Activated naive CD8-positive, alpha-beta T cell (primary cell): ENCODE measurements around the gene UBAP1L.
"Not testable (repeated sequence)": the region's sequence is repeated elsewhere in the genome, so short reads cannot be mapped to it uniquely, and the experiment has no call there.

Experiments used
- H3K27ac Mint-ChIP-seq: one replicate; pipeline ENCODE4 v1.8.0; 2021; ENCODE audit warnings: mixed read lengths
- H3K27me3 Mint-ChIP-seq: one replicate; pipeline ENCODE4 v1.8.0; 2021; ENCODE audit warnings: mixed read lengths
- H3K36me3 Mint-ChIP-seq: one replicate; pipeline ENCODE4 v1.8.0; 2021; ENCODE audit warnings: mixed read lengths
- H3K4me1 Mint-ChIP-seq: one replicate; pipeline ENCODE4 v1.8.0; 2021; ENCODE audit warnings: low read depth, mixed read lengths
- H3K4me3 Mint-ChIP-seq: one replicate; pipeline ENCODE4 v1.8.0; 2021; ENCODE audit warnings: mild to moderate bottlenecking, mixed read lengths
- H3K9me3 Mint-ChIP-seq: one replicate; pipeline ENCODE4 v1.8.0; 2021; ENCODE audit warnings: low read depth, mixed read lengths

The UBAP1L gene

DNA sequence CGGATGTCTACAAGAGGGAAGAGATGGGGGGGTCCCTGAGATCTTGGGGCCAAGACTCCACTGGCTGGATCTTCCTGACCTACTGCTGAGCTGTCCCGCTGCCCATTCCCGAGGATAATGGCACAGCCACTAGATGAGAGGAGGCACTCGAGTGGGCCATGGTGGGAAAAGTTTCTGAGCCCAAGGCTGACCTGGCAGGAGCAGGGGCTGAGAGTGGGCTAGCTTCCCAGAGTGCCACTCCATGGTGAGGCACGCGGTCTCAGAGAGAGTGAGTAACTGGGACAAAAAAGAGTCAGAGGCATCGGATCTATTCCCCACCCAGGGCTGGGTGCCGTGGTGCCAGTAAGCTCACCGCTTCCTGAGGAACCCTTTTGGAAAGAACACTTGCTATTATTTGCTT, 58.9 kb downstream of the UBAP1L start:
- Mint-ChIP-seq H3K27me3 (no peaks in the 10 kb centered on the region), H3K27ac (no peak overlapping the region), H3K9me3 (no peaks in the 10 kb centered on the region), H3K4me1 (no peaks in the 10 kb centered on the region), H3K36me3 (no peaks in the 10 kb centered on the region), H3K4me3 (no peak overlapping the region)

GRCh38 chr15:65055201-65055870, 59.7 kb downstream of the UBAP1L start:
- H3K27ac Mint-ChIP-seq: no peak overlapping the region
- no peaks in the 10 kb centered on the region for H3K36me3 Mint-ChIP-seq
- H3K9me3 Mint-ChIP-seq: no peaks in the 10 kb centered on the region
- H3K4me3 Mint-ChIP-seq: no peak overlapping the region
- H3K4me1 Mint-ChIP-seq: no peaks in the 10 kb centered on the region
- H3K27me3 Mint-ChIP-seq: no peaks in the 10 kb centered on the region

- no peaks in the 10 kb centered on the region for H3K36me3 Mint-ChIP-seq
- H3K27me3 Mint-ChIP-seq: no peaks in the 10 kb centered on the region
- H3K4me1 Mint-ChIP-seq: peaks cover 4% of the 10 kb centered on the region
- no peak overlapping the region for H3K4me3 Mint-ChIP-seq
- no peak overlapping the region for H3K27ac Mint-ChIP-seq
- no peaks in the 10 kb centered on the region for H3K9me3 Mint-ChIP-seq
These were observed 60.4 kb downstream of the UBAP1L start for GRCh38 chr15:65054333-65055200.

GRCh38 chr15:65052956-65053355, 62.0 kb downstream of the UBAP1L start:
- H3K27me3 Mint-ChIP-seq: no peaks in the 10 kb centered on the region
- H3K4me3 Mint-ChIP-seq: no peak overlapping the region
- H3K9me3 Mint-ChIP-seq: no peaks in the 10 kb centered on the region
- no peak overlapping the region for H3K27ac Mint-ChIP-seq
- H3K36me3 Mint-ChIP-seq: no peaks in the 10 kb centered on the region
- peaks cover 10% of the 10 kb centered on the region for H3K4me1 Mint-ChIP-seq

DNA sequence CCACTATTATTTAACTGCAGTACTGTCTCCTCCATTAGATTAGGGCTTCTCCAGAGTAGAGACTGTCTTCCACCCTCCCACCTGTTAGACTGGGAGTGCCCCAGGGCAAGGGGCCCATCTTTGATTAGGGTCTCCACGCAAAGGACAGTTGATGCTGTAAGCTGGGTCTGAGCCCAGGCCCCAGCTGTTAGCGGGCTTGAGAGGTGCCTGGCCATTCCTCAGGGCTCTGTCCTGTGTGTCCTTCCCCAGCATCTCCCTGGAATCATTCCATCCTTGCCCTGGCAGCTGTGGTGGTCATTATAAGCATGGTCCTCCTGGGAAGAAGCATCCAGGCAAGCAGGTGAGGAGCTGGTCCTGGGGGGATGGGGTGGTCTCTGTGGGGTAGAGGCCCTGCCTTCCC, 63.7 kb downstream of the UBAP1L start:
- H3K4me1 Mint-ChIP-seq: peaks cover 10% of the 10 kb centered on the region
- H3K4me3 Mint-ChIP-seq: no peak overlapping the region
- no peak overlapping the region for H3K27ac Mint-ChIP-seq
- H3K9me3 Mint-ChIP-seq: no peaks in the 10 kb centered on the region
- no peaks in the 10 kb centered on the region for H3K36me3 Mint-ChIP-seq
- peaks cover 1% of the 10 kb centered on the region for H3K27me3 Mint-ChIP-seq

DNA sequence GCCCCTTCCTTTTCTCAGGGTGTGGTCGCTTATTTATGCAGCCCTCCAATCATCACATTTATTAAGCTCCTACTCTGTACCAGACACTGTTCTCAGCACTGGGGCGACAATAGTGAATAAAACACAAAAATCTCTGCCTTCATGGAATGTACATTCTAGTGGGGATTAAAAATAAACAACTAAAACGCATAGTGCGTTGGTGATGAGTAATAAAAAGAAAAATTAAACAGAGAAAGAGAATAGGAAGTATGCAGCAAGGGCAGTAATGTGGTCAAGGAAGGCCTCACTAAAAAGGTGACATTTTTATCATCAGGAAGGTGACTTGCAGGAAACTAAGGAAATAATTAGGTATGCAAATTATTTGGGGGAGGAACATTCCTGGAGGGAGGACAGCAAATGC, 64.7 kb downstream of the UBAP1L start:
- Mint-ChIP-seq H3K4me1 (peaks cover 10% of the 10 kb centered on the region), H3K27ac (no peak overlapping the region), H3K9me3 (no peaks in the 10 kb centered on the region), H3K36me3 (no peaks in the 10 kb centered on the region), H3K27me3 (peaks cover 1% of the 10 kb centered on the region), H3K4me3 (peak overlapping the region; percentile 39)

- Mint-ChIP-seq H3K27ac (no peak overlapping the region), H3K4me1 (peaks cover 10% of the 10 kb centered on the region), H3K36me3 (no peaks in the 10 kb centered on the region), H3K9me3 (no peaks in the 10 kb centered on the region), H3K27me3 (peaks cover 1% of the 10 kb centered on the region), H3K4me3 (peak overlapping the region; percentile 67)
These were observed 65.6 kb downstream of the UBAP1L start for GRCh38 chr15:65049418-65049840.

DNA sequence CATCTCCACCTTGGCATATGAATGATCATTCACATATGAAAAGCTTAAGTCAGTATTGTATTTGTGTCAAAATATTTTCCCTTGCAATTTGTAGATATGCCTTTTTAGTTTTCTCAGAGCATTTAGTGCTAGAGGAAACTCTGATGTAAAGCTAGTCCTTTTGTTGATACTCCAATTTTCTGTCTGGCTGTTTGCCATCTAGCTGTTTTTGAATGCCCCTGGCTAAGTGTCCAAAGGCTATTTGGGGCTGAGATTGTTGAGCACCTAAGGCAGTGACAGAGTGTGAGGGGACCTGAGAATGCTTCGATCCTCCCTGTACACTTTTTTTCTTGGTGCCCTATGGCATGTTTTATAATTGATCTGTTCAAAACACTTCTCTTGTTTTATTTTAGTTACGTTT, 66.8 kb downstream of the UBAP1L start:
- Mint-ChIP-seq H3K36me3 (no peaks in the 10 kb centered on the region), H3K4me3 (no peak overlapping the region), H3K4me1 (peaks cover 10% of the 10 kb centered on the region), H3K27me3 (peaks cover 2% of the 10 kb centered on the region), H3K9me3 (no peaks in the 10 kb centered on the region), H3K27ac (no peak overlapping the region)

DNA sequence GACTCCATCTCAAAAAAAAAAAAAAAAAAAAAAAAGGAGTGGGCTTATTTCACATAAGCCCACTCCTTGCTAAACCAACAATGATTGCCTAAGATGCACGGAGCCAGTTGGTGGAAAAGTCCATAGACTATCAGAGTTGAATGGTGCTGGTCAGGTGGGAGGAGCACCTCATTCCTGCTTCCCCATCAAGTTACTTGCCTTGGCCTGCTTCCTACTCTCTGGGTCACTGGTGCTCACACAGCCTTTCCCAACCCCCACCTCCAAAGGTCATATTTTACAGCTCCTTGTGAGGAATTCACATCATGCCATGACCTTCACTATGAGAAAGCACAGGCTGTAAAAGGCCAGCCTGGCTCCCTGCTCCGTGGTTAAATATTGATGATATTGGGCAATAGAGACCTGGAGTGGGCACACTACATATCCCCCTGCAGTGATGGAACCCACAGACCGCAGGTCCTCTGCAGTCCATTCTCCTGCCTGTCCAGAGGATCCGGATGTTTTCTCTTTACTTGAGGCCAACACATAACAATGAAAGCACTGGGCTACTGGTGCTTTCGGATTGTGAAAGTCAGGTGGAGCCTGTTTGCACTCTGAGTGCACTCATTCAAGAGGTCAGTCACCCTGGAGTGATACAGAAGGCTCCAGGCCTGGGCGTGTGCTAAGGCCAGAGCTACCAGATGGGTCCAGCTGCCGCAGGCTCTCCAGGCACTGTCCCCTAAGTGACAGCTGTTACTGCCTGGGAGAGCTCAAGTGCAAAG, 70.1 kb downstream of the UBAP1L start, which contains the start of gene SLC51B:
Gene SLC51B, plus strand, starts transcription at position 664 of the 758 bp plus-strand sequence. CDS start 4,618 bp downstream, outside the sequence.
- no peak within 1 kb of the TSS for H3K27ac Mint-ChIP-seq
- no peaks in the 10 kb centered on the region for H3K9me3 Mint-ChIP-seq
- H3K4me1 Mint-ChIP-seq: peaks cover 9% of the 10 kb centered on the region
- no peak within 1 kb of the TSS for H3K4me3 Mint-ChIP-seq
- no peaks in the 10 kb centered on the region for H3K36me3 Mint-ChIP-seq
- peaks cover 2% of the 10 kb centered on the region for H3K27me3 Mint-ChIP-seq

GRCh38 chr15:65044218-65044617, 70.8 kb downstream of the UBAP1L start:
- H3K9me3 Mint-ChIP-seq, H3K27me3 Mint-ChIP-seq, H3K4me3 Mint-ChIP-seq, H3K36me3 Mint-ChIP-seq, H3K27ac Mint-ChIP-seq, H3K4me1 Mint-ChIP-seq: not testable (repeated sequence)

- no peaks in the 10 kb centered on the region for H3K4me1 Mint-ChIP-seq
- H3K27me3 Mint-ChIP-seq: peaks cover 2% of the 10 kb centered on the region
- H3K27ac Mint-ChIP-seq: no peak overlapping the region
- no peak overlapping the region for H3K4me3 Mint-ChIP-seq
- H3K36me3 Mint-ChIP-seq: no peaks in the 10 kb centered on the region
- no peaks in the 10 kb centered on the region for H3K9me3 Mint-ChIP-seq
These were observed 72.1 kb downstream of the UBAP1L start for GRCh38 chr15:65042776-65043327.
